Measurements from ENCODE around the gene ZNF287. TPM values are rescaled to one million over a fixed set of nuclear protein-coding genes. Genes with fewer than 3 reads are reported as not detected.

ZNF287 gene
- total RNA-seq, 6 experiments from 2014 or later = 0.19 to 0.55 (median 0.42) TPM

GRCh38 chr17:16507918-16508533, 61.0 kb downstream of the ZNF287 start:
- DNase-seq (no peak), ATAC-seq (no peak)

GRCh38 chr17:16506188-16506587, 62.8 kb downstream of the ZNF287 start:
- H3K27ac ChIP-seq = no peak overlapping the region
- 77% methylated on average over 3 of the region's 3 CpGs for WGBS (ENCODE audit: insufficient coverage, low coverage, low lambda C conversion rate, missing lambda C conversion rate)
- TF ChIP-seq CTCF (IDR thresholded peaks at IDR 0.05) = no peak
- TF ChIP-seq POLR2A (IDR thresholded peaks at IDR 0.05) = no peak
- H3K9me3 ChIP-seq = no peaks in the 10 kb centered on the region
- intact Hi-C loops (cut with DNase I) = no loop called here
- H3K36me3 ChIP-seq = no peaks in the 10 kb centered on the region
- no peaks in the 10 kb centered on the region for H3K27me3 ChIP-seq
- no peaks in the 10 kb centered on the region for H3K4me1 ChIP-seq
- no peak overlapping the region for H3K4me3 ChIP-seq
- ATAC-seq (no peak), DNase-seq (no peak)

More at GRCh38 chr17:16507918-16508533, 61.0 kb downstream of the ZNF287 start:
- H3K4me3 ChIP-seq = no peak overlapping the region
- no peak overlapping the region for H3K27ac ChIP-seq
- H3K36me3 ChIP-seq = no peaks in the 10 kb centered on the region
- intact Hi-C loops (cut with DNase I) = no loop called here
- TF ChIP-seq CTCF (IDR thresholded peaks at IDR 0.05) = no peak
- no peak for TF ChIP-seq POLR2A (IDR thresholded peaks at IDR 0.05)
- no peaks in the 10 kb centered on the region for H3K27me3 ChIP-seq
- H3K4me1 ChIP-seq = no peaks in the 10 kb centered on the region
- 40% methylated on average over 4 of the region's 8 CpGs for WGBS (ENCODE audit: insufficient coverage, low coverage, low lambda C conversion rate, missing lambda C conversion rate)
- no peaks in the 10 kb centered on the region for H3K9me3 ChIP-seq

- 32% methylated on average over 3 of the region's 3 CpGs for WGBS (ENCODE audit: insufficient coverage, low coverage, low lambda C conversion rate, missing lambda C conversion rate)
- Histone ChIP-seq H3K4me1 (no peaks in the 10 kb centered on the region), H3K36me3 (no peaks in the 10 kb centered on the region), H3K27me3 (no peaks in the 10 kb centered on the region), H3K4me3 (no peak overlapping the region), H3K27ac (no peak overlapping the region), H3K9me3 (no peaks in the 10 kb centered on the region)
- ATAC-seq (no peak), DNase-seq (no peak)
- TF ChIP-seq POLR2A (IDR thresholded peaks at IDR 0.05) (no peak), CTCF (IDR thresholded peaks at IDR 0.05) (no peak)
- intact Hi-C loops (cut with DNase I) = no loop called here
These were observed 64.0 kb downstream of the ZNF287 start for GRCh38 chr17:16504984-16505383.

Other genes starting within 250 kb of the ZNF287 start
- 10 to 100 TPM; 19.8 to 34.5 (median 24.8) TPM for gene CENPV, start 215.7 kb downstream of the ZNF287 start, total RNA-seq
- 1,000 to 10,000 TPM; 1,045 to 2,319 (median 1,420) TPM for gene UBB, start 188.1 kb downstream of the ZNF287 start, total RNA-seq
- gene TRPV2, start 153.6 kb downstream of the ZNF287 start, total RNA-seq = 1 to 10 TPM; 3.3 to 8.2 (median 4.8) TPM
- under 1 TPM; 0.12 to 0.62 (median 0.22) TPM for gene LRRC75A, start 77.0 kb downstream of the ZNF287 start, total RNA-seq
- 1 to 10 TPM in 3 of 6 experiments, under 1 TPM in 3; 0.55 to 1.2 (median 0.89) TPM for gene ZNF624, start 84.6 kb upstream of the ZNF287 start, total RNA-seq
- 1 to 10 TPM in 1 of 6 experiments, under 1 TPM in 5; 0.02 to 1.4 (median 0.28) TPM for gene CCDC144A, start 121.0 kb upstream of the ZNF287 start, total RNA-seq

Measured in right lobe of liver (tissue), 6 donors.